Smooth muscle cell (in vitro differentiated cells): ENCODE results near the gene ESRRA. TPM values are rescaled to one million over a fixed set of nuclear protein-coding genes. Genes with fewer than 3 reads are reported as not detected.

ENCODE experiments used
- DNase-seq: peaks from one replicate; lab custom pipeline; 2025; ENCODE audit not compliant: unreplicated experiment; lab: John Stamatoyannopoulos, UW
- H2AFZ ChIP-seq: fragments of 200-600 bp; sonication (generic); 2 replicates; pipeline ENCODE4 v1.6.0; 2016; ENCODE audit warnings: antibody characterized with exemption, low read depth, mild to moderate bottlenecking
- H3F3A ChIP-seq: fragments of 200-600 bp; sonication (generic); 2 replicates; pipeline ENCODE4 v1.6.0; 2017; ENCODE audit warnings: antibody characterized with exemption, low read depth
- H3K27ac ChIP-seq: fragments of 200-600 bp; sonication (generic); 2 replicates; pipeline ENCODE4 v1.5.1; 2016; ENCODE audit warnings: low read depth, mild to moderate bottlenecking
- H3K27me3 ChIP-seq: fragments of 200-600 bp; sonication (generic); 2 replicates; pipeline ENCODE4 v1.6.1; 2016; ENCODE audit warnings: low read depth, mild to moderate bottlenecking
- H3K36me3 ChIP-seq: fragments of 200-600 bp; sonication (generic); 2 replicates; pipeline ENCODE4 v1.5.1; 2016; ENCODE audit warnings: low read depth
- H3K4me1 ChIP-seq: fragments of 200-600 bp; sonication (generic); 2 replicates; pipeline ENCODE4 v1.5.1; 2016; ENCODE audit warnings: low read depth
- H3K4me2 ChIP-seq: fragments of 200-600 bp; sonication (generic); 2 replicates; pipeline ENCODE4 v1.6.0; 2016; ENCODE audit warnings: mild to moderate bottlenecking
- H3K4me3 ChIP-seq: fragments of 200-600 bp; sonication (generic); 2 replicates; pipeline ENCODE4 v1.5.1; 2016; ENCODE audit warnings: mild to moderate bottlenecking
- H3K79me2 ChIP-seq: fragments of 200-600 bp; sonication (generic); 2 replicates; pipeline ENCODE4 v1.6.0; 2016; ENCODE audit warnings: low read depth, mild to moderate bottlenecking
- H3K9ac ChIP-seq: fragments of 200-600 bp; sonication (generic); 2 replicates; pipeline ENCODE4 v1.6.0; 2016; ENCODE audit warnings: low read depth
- H3K9me3 ChIP-seq: fragments of 200-600 bp; sonication (generic); replicated peaks from 2 replicates; pipeline ENCODE4 v1.5.1; 2016; ENCODE audit warnings: low read depth
- H4K20me1 ChIP-seq: fragments of 200-600 bp; sonication (generic); 2 replicates; pipeline ENCODE4 v1.6.0; 2016; ENCODE audit warnings: low read depth
- CTCF ChIP-seq: fragments of 200-600 bp; sonication (generic); IDR thresholded peaks from 2 replicates; pipeline ENCODE4 v1.5.1; 2017; ENCODE audit warnings: borderline replicate concordance, mild to moderate bottlenecking, antibody characterized with exemption; ENCODE audit not compliant: insufficient read depth, poor library complexity, severe bottlenecking
- whole genome bisulfite sequencing: methylation state at CpG from one replicate; pipeline ENCODE4 v1.1.7; 2016; ENCODE audit warnings: low lambda C conversion rate; 5-methylcytosine and 5-hydroxymethylcytosine counted together
- polyA plus RNA-seq: library from polyadenylated mRNA; unstranded; fragments of >200 nt; fragmentation: Nextera tagmentation; extraction: Ambion mirVana; gene quantifications from 2 replicates; pipeline ENCODE4 v1.2.1, GENCODE V29; 2016
- total RNA-seq: library from RNA; depleted of rRNA; stranded (reverse); fragments of >200 nt; gene quantifications from 2 replicates; pipeline ENCODE4 v1.2.3, GENCODE V29; 2014

The ESRRA gene
- total and polyA plus RNA-seq, 2 experiments from 2014 or later: 8.0 to 16.7 TPM

GRCh38 chr11:64349404-64349803, 44.1 kb downstream of the ESRRA start:
- H3K36me3 ChIP-seq: no peaks in the 10 kb centered on the region
- H3F3A ChIP-seq: no peaks in the 10 kb centered on the region
- 88% methylated on average over 11 of the region's 11 CpGs for WGBS
- H3K4me3 ChIP-seq: no peak overlapping the region
- H2AFZ ChIP-seq: no peak overlapping the region
- no peaks in the 10 kb centered on the region for H3K27me3 ChIP-seq
- no peak overlapping the region for H3K4me2 ChIP-seq
- no peak overlapping the region for H3K27ac ChIP-seq
- no peak overlapping the region for H3K9ac ChIP-seq
- no peak for TF ChIP-seq CTCF
- no peaks in the 10 kb centered on the region for H4K20me1 ChIP-seq
- H3K4me1 ChIP-seq: no peaks in the 10 kb centered on the region
- DNase-seq: no peak
- no peaks in the 10 kb centered on the region for H3K9me3 ChIP-seq
- H3K79me2 ChIP-seq: no peaks in the 10 kb centered on the region

GRCh38 chr11:64351136-64351631, 45.9 kb downstream of the ESRRA start:
- Histone ChIP-seq H3K27me3 (no peaks in the 10 kb centered on the region), H3K79me2 (no peaks in the 10 kb centered on the region), H4K20me1 (no peaks in the 10 kb centered on the region), H3F3A (peaks cover 8% of the 10 kb centered on the region), H3K4me2 (no peak overlapping the region), H2AFZ (no peak overlapping the region), H3K9me3 (no peaks in the 10 kb centered on the region), H3K9ac (no peak overlapping the region), H3K36me3 (no peaks in the 10 kb centered on the region), H3K27ac (no peak overlapping the region), H3K4me1 (peaks cover 6% of the 10 kb centered on the region), H3K4me3 (no peak overlapping the region)
- 93% methylated on average over 17 of the region's 18 CpGs for WGBS
- no peak for DNase-seq
- no peak for TF ChIP-seq CTCF

- H2AFZ ChIP-seq: no peak overlapping the region
- DNase-seq: no peak
- no peak overlapping the region for H3K9ac ChIP-seq
- no peak overlapping the region for H3K4me2 ChIP-seq
- peaks cover 8% of the 10 kb centered on the region for H3F3A ChIP-seq
- peaks cover 9% of the 10 kb centered on the region for H3K4me1 ChIP-seq
- WGBS: 96% methylated on average over 33 of the region's 33 CpGs
- H3K36me3 ChIP-seq: no peaks in the 10 kb centered on the region
- H3K9me3 ChIP-seq: no peaks in the 10 kb centered on the region
- H3K79me2 ChIP-seq: no peaks in the 10 kb centered on the region
- no peak overlapping the region for H3K27ac ChIP-seq
- H4K20me1 ChIP-seq: no peaks in the 10 kb centered on the region
- no peaks in the 10 kb centered on the region for H3K27me3 ChIP-seq
- H3K4me3 ChIP-seq: no peak overlapping the region
- TF ChIP-seq CTCF: no peak
These were observed 47.0 kb downstream of the ESRRA start for GRCh38 chr11:64352099-64352994.
